ENCODE data around the gene PAN3.

DNA sequence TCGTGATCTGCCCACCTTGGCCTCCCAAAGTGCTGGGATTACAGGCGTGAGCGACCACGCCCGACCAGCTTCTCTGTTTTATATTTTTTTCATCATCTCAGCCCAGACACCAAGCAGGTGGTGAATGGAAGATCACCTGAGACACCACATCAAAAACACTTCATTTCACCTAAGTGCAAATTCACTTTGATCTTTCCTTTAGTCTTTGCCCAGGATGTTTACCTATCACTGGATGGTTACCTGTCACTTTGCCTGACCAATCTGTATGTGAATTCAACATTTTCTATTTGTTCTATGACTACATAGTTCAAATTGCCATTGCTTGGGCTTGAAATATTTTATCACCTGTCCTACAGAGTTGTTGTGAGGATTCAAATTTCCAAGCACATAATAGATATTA, 65.7 kb downstream of the PAN3 start:
- TF ChIP-seq CTCF (IDR thresholded peaks at IDR 0.05; ENCODE audit: insufficient read depth, low read depth, low read length) (no peak), EZH2 (IDR thresholded peaks at IDR 0.05; ENCODE audit: insufficient read depth, low read length) (no peak)

Data from astrocyte (in vitro differentiated cells and primary cell).